HCT116 (cell line): ENCODE measurements around the gene KCNK15. TPM values are rescaled to one million over a fixed set of nuclear protein-coding genes. Genes with fewer than 3 reads are reported as not detected.

Source experiments
- ATAC-seq: fragments of 200-7000 bp; cut with Tn5 transposase; 2 replicates; pipeline ENCODE4 v1.9.1; 2020; ENCODE audit warnings: mild to moderate bottlenecking, moderate library complexity
- BruUV-seq: library from RNA; stranded (reverse); fragments of 400-500 nt; replicated peaks from 2 replicates; lab custom pipeline; 2021; lab: Mats Ljungman, UMichigan
- CTCF ChIA-PET: fragments of 300-600 bp; sonication (Branson Sonifier 250); formaldehyde crosslinking; loops from one replicate; lab custom pipeline; 2021; ENCODE audit warnings: antibody characterized with exemption; lab: Charles Lee
- POLR2A ChIA-PET: fragments of 300-600, 350-600 bp; sonication (Branson Sonifier 250); formaldehyde crosslinking; loops from one replicate; lab custom pipeline; 2021; ENCODE audit warnings: antibody characterized with exemption; lab: Charles Lee
- RAD21 ChIA-PET, 2 experiments: fragments of 300-600 bp; sonication (Branson Sonifier 250); formaldehyde crosslinking; loops; one replicate each; lab custom pipeline; 2023; ENCODE audit warnings: low total read pairs in 2 of 2; ENCODE audit not compliant: uncharacterized antibody in 2 of 2, unreplicated experiment in 2 of 2, low non-redundant PET in 1 of 2; lab: Charles Lee
- DNase-seq: peaks from one replicate; pipeline ENCODE4 v3.0.0-alpha.2; 2010; ENCODE audit warnings: low read depth, low spot score
- H2AFZ ChIP-seq: fragments of 200-600 bp; shearing (Covaris generic), sonication (generic); 2 replicates; pipeline ENCODE4 v1.6.1; 2017; ENCODE audit warnings: low read depth, mixed run types, mixed read lengths, antibody characterized with exemption, low read length; ENCODE audit not compliant: poor library complexity, severe bottlenecking
- H3K27ac ChIP-seq: 2 replicates; pipeline ENCODE4 v1.5.1; 2012; ENCODE audit warnings: low read depth, low read length
- H3K27me3 ChIP-seq: fragments of 200-600 bp; sonication (generic); 2 replicates; pipeline ENCODE4 v1.6.1; 2016; ENCODE audit warnings: mixed run types, low read length, mixed read lengths; ENCODE audit not compliant: insufficient read depth
- H3K36me3 ChIP-seq, 2 experiments: fragments of 200-500 bp in 1 of 2; fragments of 200-600 bp in 1 of 2; sonication (Bioruptor generic) in 1 of 2; sonication (generic) in 1 of 2; 2 replicates each; pipeline versions ENCODE4 v1.5.1 to v1.6.1; 2014 to 2016; ENCODE audit warnings: low read length in 2 of 2, inconsistent platforms in 1 of 2, mixed read lengths in 1 of 2, mixed run types in 1 of 2; ENCODE audit not compliant: insufficient read depth in 2 of 2, control insufficient read depth in 1 of 2
- H3K4me1 ChIP-seq, 2 experiments: fragments of 200-600 bp in 1 of 2; sonication (generic) in 1 of 2; 2 replicates each; pipeline versions ENCODE4 v1.5.1 to v1.6.1; 2012 to 2017; ENCODE audit warnings: low read length in 2 of 2, inconsistent platforms in 1 of 2, mild to moderate bottlenecking in 1 of 2, mixed read lengths in 1 of 2, mixed run types in 1 of 2, moderate library complexity in 1 of 2; ENCODE audit not compliant: insufficient read depth in 2 of 2, control insufficient read depth in 1 of 2
- H3K4me2 ChIP-seq: fragments of 200-600 bp; sonication (generic); 2 replicates; pipeline ENCODE4 v1.6.1; 2017; ENCODE audit warnings: mixed run types, low read length, mixed read lengths
- H3K4me3 ChIP-seq, 2 experiments: fragments of 200-600 bp in 1 of 2; sonication (generic) in 1 of 2; replicated peaks in 1 of 2; 2 replicates each; pipeline ENCODE4 v1.5.1; 2011 to 2016; ENCODE audit warnings: low read length in 2 of 2, control low read depth in 1 of 2, low read depth in 1 of 2, mild to moderate bottlenecking in 1 of 2, mixed read lengths in 1 of 2, mixed run types in 1 of 2
- H3K79me2 ChIP-seq: fragments of 200-600 bp; sonication (generic); 2 replicates; pipeline ENCODE4 v1.6.1; 2017; ENCODE audit warnings: mild to moderate bottlenecking, mixed run types, low read length, moderate library complexity, mixed read lengths; ENCODE audit not compliant: insufficient read depth
- H3K9ac ChIP-seq: fragments of 200-600 bp; sonication (generic); 2 replicates; pipeline ENCODE4 v1.6.1; 2016; ENCODE audit warnings: low read length, mixed read lengths
- H3K9me2 ChIP-seq: fragments of 200-600 bp; sonication (generic), shearing (Covaris generic); 2 replicates; pipeline ENCODE4 v1.6.1; 2017; ENCODE audit warnings: mixed run types, mild to moderate bottlenecking, moderate library complexity; ENCODE audit not compliant: insufficient read depth
- H3K9me3 ChIP-seq, 2 experiments: fragments of 200-500 bp in 1 of 2; fragments of 200-600 bp in 1 of 2; sonication (Bioruptor generic) in 1 of 2; sonication (generic) in 1 of 2; 2 replicates each; pipeline ENCODE4 v1.6.1; 2014 to 2017; ENCODE audit warnings: low read length in 2 of 2, mixed read lengths in 2 of 2, inconsistent platforms in 1 of 2, low read depth in 1 of 2, mild to moderate bottlenecking in 1 of 2, mixed run types in 1 of 2, moderate library complexity in 1 of 2; ENCODE audit not compliant: control insufficient read depth in 1 of 2, insufficient read depth in 1 of 2
- H4K20me1 ChIP-seq: fragments of 200-600 bp; sonication (generic), shearing (Covaris generic); 2 replicates; pipeline ENCODE4 v1.6.1; 2017; ENCODE audit warnings: mixed run types, mild to moderate bottlenecking, moderate library complexity; ENCODE audit not compliant: insufficient read depth
- CBX3 ChIP-seq: IDR thresholded peaks from 2 replicates; pipeline ENCODE4 v1.6.1; 2012; ENCODE audit warnings: low read depth
- ELF1 ChIP-seq: IDR thresholded peaks from 2 replicates; pipeline ENCODE4 v1.6.1; 2012; ENCODE audit warnings: low read depth, borderline replicate concordance
- FOSL1 ChIP-seq: IDR thresholded peaks from 2 replicates; pipeline ENCODE4 v1.6.1; 2012; ENCODE audit warnings: low read depth
- JUND ChIP-seq: IDR thresholded peaks from 2 replicates; pipeline ENCODE4 v1.6.1; 2012
- POLR2A ChIP-seq: IDR thresholded peaks from 2 replicates; pipeline ENCODE4 v1.7.0; 2011; ENCODE audit warnings: borderline replicate concordance; ENCODE audit not compliant: insufficient read depth, insufficient read length; ENCODE audit errors: extremely low read depth
- SIN3A ChIP-seq: IDR thresholded peaks from 2 replicates; pipeline ENCODE4 v1.6.1; 2012; ENCODE audit warnings: low read depth
- SP1 ChIP-seq: IDR thresholded peaks from 2 replicates; pipeline ENCODE4 v1.6.1; 2012; ENCODE audit warnings: low read depth
- SRF ChIP-seq: IDR thresholded peaks from 2 replicates; pipeline ENCODE4 v1.6.1; 2012; ENCODE audit warnings: low read depth
- TCF7L2 ChIP-seq: IDR thresholded peaks from 2 replicates; pipeline ENCODE4 v1.7.0; 2011; ENCODE audit warnings: borderline replicate concordance, inconsistent platforms; ENCODE audit not compliant: insufficient read depth, insufficient read length; ENCODE audit errors: extremely low read depth
- YY1 ChIP-seq: IDR thresholded peaks from 2 replicates; pipeline ENCODE4 v1.6.1; 2011; ENCODE audit warnings: low read length, low read depth, moderate library complexity, mild to moderate bottlenecking; ENCODE audit not compliant: insufficient replicate concordance; ENCODE audit errors: extremely low read depth
- ZFX ChIP-seq: fragments of 450-650 bp; IDR thresholded peaks from 2 replicates; pipeline ENCODE4 v1.6.1; 2017
- intact Hi-C: fragments of 100-400 bp; cut with micrococcal nuclease; formaldehyde crosslinking; loops from 2 replicates; pipeline ENCODE4 v1.10.0; 2022
- total RNA-seq: library from RNA; stranded (reverse); gene quantifications from one replicate; pipeline ENCODE4 v1.2.1, GENCODE V29; 2021; ENCODE audit not compliant: unreplicated experiment
- TF ChIP-seq, protein P1 (sequence below): IDR thresholded peaks from 2 replicates; pipeline ENCODE4 v1.6.1; 2012; ENCODE audit warnings: low read depth
- TF ChIP-seq, protein P2 (sequence below): IDR thresholded peaks from 2 replicates; pipeline ENCODE4 v1.6.1; 2012
- TF ChIP-seq, protein P3 (sequence below), 3 experiments: fragments of 200-600 bp in 1 of 3; sonication (generic) in 1 of 3; IDR thresholded peaks in 2 of 3; conservative IDR thresholded peaks in 1 of 3; 2 replicates each; pipeline ENCODE4 v1.5.1; 2012 to 2017; ENCODE audit warnings: low read depth in 2 of 3, low read length in 2 of 3, antibody characterized with exemption in 1 of 3, borderline replicate concordance in 1 of 3, control low read depth in 1 of 3, mild to moderate bottlenecking in 1 of 3, mixed read lengths in 1 of 3, mixed run types in 1 of 3, moderate library complexity in 1 of 3; ENCODE audit not compliant: insufficient read depth in 1 of 3

The KCNK15 gene
- total RNA-seq, 1 experiment from 2014 or later, result not detected

DNA sequence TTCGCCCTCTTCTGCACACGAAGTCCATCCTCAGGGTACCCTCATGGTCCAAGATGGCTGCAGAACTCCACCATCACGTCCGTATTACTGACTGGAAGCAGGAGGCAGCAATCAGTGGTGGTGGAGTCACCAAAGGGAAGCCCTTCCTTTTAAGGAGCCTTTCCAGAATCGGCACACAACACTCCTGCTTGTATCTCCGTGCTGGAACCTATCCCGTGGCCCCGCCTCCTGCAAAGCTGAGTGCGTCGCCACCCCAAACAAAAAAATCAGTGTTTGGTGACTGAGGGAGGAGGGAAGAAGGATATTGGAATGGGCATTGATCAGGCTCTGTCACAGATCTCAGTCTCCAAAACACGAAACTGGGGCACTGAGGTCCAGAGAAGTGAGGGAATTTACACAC, 36.3 kb upstream of the KCNK15 start (continued):
- TF ChIP-seq, protein P1, sequence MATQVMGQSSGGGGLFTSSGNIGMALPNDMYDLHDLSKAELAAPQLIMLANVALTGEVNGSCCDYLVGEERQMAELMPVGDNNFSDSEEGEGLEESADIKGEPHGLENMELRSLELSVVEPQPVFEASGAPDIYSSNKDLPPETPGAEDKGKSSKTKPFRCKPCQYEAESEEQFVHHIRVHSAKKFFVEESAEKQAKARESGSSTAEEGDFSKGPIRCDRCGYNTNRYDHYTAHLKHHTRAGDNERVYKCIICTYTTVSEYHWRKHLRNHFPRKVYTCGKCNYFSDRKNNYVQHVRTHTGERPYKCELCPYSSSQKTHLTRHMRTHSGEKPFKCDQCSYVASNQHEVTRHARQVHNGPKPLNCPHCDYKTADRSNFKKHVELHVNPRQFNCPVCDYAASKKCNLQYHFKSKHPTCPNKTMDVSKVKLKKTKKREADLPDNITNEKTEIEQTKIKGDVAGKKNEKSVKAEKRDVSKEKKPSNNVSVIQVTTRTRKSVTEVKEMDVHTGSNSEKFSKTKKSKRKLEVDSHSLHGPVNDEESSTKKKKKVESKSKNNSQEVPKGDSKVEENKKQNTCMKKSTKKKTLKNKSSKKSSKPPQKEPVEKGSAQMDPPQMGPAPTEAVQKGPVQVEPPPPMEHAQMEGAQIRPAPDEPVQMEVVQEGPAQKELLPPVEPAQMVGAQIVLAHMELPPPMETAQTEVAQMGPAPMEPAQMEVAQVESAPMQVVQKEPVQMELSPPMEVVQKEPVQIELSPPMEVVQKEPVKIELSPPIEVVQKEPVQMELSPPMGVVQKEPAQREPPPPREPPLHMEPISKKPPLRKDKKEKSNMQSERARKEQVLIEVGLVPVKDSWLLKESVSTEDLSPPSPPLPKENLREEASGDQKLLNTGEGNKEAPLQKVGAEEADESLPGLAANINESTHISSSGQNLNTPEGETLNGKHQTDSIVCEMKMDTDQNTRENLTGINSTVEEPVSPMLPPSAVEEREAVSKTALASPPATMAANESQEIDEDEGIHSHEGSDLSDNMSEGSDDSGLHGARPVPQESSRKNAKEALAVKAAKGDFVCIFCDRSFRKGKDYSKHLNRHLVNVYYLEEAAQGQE, result no peak
- TF ChIP-seq JUND (no peak), POLR2A (no peak), SRF (no peak)

DNA sequence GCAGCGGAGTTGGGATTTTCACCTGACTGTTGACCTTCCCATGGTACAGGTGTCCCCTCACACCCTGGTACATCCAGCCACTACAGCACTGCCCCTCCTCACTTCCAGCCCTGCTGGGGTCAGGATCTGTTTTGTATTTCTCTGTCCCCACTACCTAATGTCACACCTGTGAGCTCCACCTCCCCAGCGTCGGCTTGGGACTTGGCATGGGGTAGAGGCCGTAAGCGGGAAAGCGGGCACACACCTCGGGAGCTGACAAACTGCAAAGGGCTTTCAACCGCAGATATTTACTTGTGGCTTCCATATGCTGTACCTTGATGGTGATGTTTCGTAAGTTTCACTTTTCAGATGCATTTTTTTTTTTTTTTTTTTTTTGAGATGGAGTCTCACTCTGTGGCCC, 35.9 kb upstream of the KCNK15 start:
- ATAC-seq (no peak), DNase-seq (no peak)
- ChIA-PET POLR2A (no interaction called here), CTCF (no interaction called here), RAD21 (no interaction called here)
- Histone ChIP-seq H3K9me2 (no peaks in the 10 kb centered on the region), H3K79me2 (no peaks in the 10 kb centered on the region), H3K9me3 (no peaks in the 10 kb centered on the region), H3K9ac (no peak overlapping the region), H3K36me3 (no peaks in the 10 kb centered on the region), H4K20me1 (no peaks in the 10 kb centered on the region), H3K27me3 (0 out of 2 replicates have a peak, but pooled peaks cover 3% of the 10 kb centered on the region), H2AFZ (no peak overlapping the region), H3K4me1 (peaks cover 9 to 11% of the 10 kb centered on the region in 2 experiments), H3K4me3 (no peak overlapping the region), H3K4me2 (no peak overlapping the region), H3K27ac (no peak overlapping the region)
- intact Hi-C loops, result no loop called here
- TF ChIP-seq CBX3 (no peak), YY1 (no peak), FOSL1 (no peak), SIN3A (no peak), JUND (no peak), SP1 (no peak), ELF1 (no peak), ZFX (no peak), TCF7L2 (no peak)
- TF ChIP-seq, protein P2, sequence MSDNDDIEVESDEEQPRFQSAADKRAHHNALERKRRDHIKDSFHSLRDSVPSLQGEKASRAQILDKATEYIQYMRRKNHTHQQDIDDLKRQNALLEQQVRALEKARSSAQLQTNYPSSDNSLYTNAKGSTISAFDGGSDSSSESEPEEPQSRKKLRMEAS, result no peak
- TF ChIP-seq, protein P3, sequence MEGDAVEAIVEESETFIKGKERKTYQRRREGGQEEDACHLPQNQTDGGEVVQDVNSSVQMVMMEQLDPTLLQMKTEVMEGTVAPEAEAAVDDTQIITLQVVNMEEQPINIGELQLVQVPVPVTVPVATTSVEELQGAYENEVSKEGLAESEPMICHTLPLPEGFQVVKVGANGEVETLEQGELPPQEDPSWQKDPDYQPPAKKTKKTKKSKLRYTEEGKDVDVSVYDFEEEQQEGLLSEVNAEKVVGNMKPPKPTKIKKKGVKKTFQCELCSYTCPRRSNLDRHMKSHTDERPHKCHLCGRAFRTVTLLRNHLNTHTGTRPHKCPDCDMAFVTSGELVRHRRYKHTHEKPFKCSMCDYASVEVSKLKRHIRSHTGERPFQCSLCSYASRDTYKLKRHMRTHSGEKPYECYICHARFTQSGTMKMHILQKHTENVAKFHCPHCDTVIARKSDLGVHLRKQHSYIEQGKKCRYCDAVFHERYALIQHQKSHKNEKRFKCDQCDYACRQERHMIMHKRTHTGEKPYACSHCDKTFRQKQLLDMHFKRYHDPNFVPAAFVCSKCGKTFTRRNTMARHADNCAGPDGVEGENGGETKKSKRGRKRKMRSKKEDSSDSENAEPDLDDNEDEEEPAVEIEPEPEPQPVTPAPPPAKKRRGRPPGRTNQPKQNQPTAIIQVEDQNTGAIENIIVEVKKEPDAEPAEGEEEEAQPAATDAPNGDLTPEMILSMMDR (IDR thresholded peaks at IDR 0.05 in 2 of 3, conservative IDR thresholded peaks at IDR 0.05 in 1 of 3; ENCODE audit: borderline replicate concordance in 1 of 3, insufficient read depth in 1 of 3, low read depth in 2 of 3, low read length in 2 of 3), result no peak
- BruUV-seq, result no TSS peak
